Measurements from ENCODE around the gene PTGFRN.

DNA sequence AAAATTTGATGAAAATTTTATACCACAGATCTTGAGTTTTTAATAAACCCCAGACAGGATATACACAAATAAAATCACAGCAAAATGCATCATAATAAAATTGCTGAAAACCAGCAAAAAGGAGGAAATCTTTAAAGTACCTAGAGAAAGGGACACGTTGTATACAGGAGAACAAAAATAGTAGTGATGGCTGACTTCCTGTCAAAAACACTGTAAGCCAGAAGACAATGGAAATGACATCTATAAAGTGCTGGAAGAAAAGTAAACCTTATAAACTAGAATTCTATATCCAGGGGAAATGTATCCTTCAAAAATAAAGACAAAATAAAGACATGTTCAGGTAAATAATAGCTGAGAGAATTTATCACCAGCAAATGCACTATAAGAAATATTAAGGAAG is 14.6 kb upstream of the PTGFRN start:
- TF ChIP-seq, protein P1, sequence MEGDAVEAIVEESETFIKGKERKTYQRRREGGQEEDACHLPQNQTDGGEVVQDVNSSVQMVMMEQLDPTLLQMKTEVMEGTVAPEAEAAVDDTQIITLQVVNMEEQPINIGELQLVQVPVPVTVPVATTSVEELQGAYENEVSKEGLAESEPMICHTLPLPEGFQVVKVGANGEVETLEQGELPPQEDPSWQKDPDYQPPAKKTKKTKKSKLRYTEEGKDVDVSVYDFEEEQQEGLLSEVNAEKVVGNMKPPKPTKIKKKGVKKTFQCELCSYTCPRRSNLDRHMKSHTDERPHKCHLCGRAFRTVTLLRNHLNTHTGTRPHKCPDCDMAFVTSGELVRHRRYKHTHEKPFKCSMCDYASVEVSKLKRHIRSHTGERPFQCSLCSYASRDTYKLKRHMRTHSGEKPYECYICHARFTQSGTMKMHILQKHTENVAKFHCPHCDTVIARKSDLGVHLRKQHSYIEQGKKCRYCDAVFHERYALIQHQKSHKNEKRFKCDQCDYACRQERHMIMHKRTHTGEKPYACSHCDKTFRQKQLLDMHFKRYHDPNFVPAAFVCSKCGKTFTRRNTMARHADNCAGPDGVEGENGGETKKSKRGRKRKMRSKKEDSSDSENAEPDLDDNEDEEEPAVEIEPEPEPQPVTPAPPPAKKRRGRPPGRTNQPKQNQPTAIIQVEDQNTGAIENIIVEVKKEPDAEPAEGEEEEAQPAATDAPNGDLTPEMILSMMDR (optimal IDR thresholded peaks at IDR 0.05 in 1 of 3, IDR thresholded peaks at IDR 0.05 in 1 of 3, conservative IDR thresholded peaks at IDR 0.05 in 1 of 3; ENCODE audit: extremely low read depth in 1 of 3, insufficient read depth in 2 of 3, low read length in 3 of 3): no peak
- no peak for TF ChIP-seq EZH2 (IDR thresholded peaks at IDR 0.05; ENCODE audit: low read length)

All from keratinocyte (primary cell).